SK-N-SH treated with all-trans-retinoic acid at 6 μM for 48 hours (cell line): ENCODE measurements around the gene KCNJ18.
"Not testable (repeated sequence)": the region's sequence is repeated elsewhere in the genome, so short reads cannot be mapped to it uniquely, and the experiment has no call there.

Experiments used
- ATAC-seq: fragments of 200-7000 bp; cut with Tn5 transposase; 3 replicates; pipeline ENCODE4 v1.9.1; 2020; ENCODE audit warnings: mild to moderate bottlenecking, moderate library complexity
- BACH2 ChIP-seq: fragments of 250-450 bp; sonication (Bioruptor Pico); IDR thresholded peaks from 2 replicates; pipeline ENCODE4 v1.9.0; 2021; ENCODE audit warnings: mild to moderate bottlenecking, borderline replicate concordance
- CSDC2 ChIP-seq: fragments of 250-450 bp; sonication (Bioruptor Pico); IDR thresholded peaks from 2 replicates; pipeline ENCODE4 v1.5.0; 2020; ENCODE audit warnings: mild to moderate bottlenecking, moderate library complexity
- ESRRG ChIP-seq: fragments of 250-450 bp; sonication (Bioruptor Pico); IDR thresholded peaks from 2 replicates; pipeline ENCODE4 v1.6.1; 2021; ENCODE audit warnings: mild to moderate bottlenecking
- ISL1 ChIP-seq: fragments of 250-450 bp; sonication (Bioruptor Pico); IDR thresholded peaks from 2 replicates; pipeline ENCODE4 v2.1.2; 2022; ENCODE audit warnings: mild to moderate bottlenecking, moderate library complexity
- PATZ1 ChIP-seq: fragments of 250-450 bp; sonication (Bioruptor Pico); IDR thresholded peaks from 2 replicates; pipeline ENCODE4 v1.8.0; 2020; ENCODE audit warnings: mild to moderate bottlenecking, moderate library complexity, borderline replicate concordance
- PPARA ChIP-seq: fragments of 250-450 bp; sonication (Bioruptor Pico); IDR thresholded peaks from 2 replicates; pipeline ENCODE4 v1.5.0; 2020; ENCODE audit warnings: mild to moderate bottlenecking, borderline replicate concordance
- RARB ChIP-seq: fragments of 250-450 bp; sonication (Bioruptor Pico); IDR thresholded peaks from 2 replicates; pipeline ENCODE4 v1.8.0; 2021; ENCODE audit warnings: mild to moderate bottlenecking, moderate library complexity
- SNAI2 ChIP-seq: fragments of 250-450 bp; sonication (Bioruptor Pico); IDR thresholded peaks from 2 replicates; pipeline ENCODE4 v1.5.0; 2020; ENCODE audit warnings: mild to moderate bottlenecking, moderate library complexity
- TCF4 ChIP-seq: fragments of 250-450 bp; sonication (Bioruptor Pico); IDR thresholded peaks from 2 replicates; pipeline ENCODE4 v1.8.0; 2021; ENCODE audit warnings: mild to moderate bottlenecking, moderate library complexity, borderline replicate concordance
- TSHZ2 ChIP-seq: fragments of 250-450 bp; sonication (Bioruptor Pico); IDR thresholded peaks from 2 replicates; pipeline ENCODE4 v1.5.0; 2020; ENCODE audit warnings: mild to moderate bottlenecking, moderate library complexity
- ZFP3 ChIP-seq: fragments of 250-450 bp; sonication (Bioruptor Pico); IDR thresholded peaks from 2 replicates; pipeline ENCODE4 v1.5.0; 2020; ENCODE audit warnings: mild to moderate bottlenecking, moderate library complexity
- ZNF565 ChIP-seq: fragments of 450-650 bp; formaldehyde crosslinking; conservative IDR thresholded peaks from 2 replicates; pipeline ENCODE4 v1.5.0; 2020; ENCODE audit warnings: low read depth, mild to moderate bottlenecking, moderate library complexity

KCNJ18 gene

DNA sequence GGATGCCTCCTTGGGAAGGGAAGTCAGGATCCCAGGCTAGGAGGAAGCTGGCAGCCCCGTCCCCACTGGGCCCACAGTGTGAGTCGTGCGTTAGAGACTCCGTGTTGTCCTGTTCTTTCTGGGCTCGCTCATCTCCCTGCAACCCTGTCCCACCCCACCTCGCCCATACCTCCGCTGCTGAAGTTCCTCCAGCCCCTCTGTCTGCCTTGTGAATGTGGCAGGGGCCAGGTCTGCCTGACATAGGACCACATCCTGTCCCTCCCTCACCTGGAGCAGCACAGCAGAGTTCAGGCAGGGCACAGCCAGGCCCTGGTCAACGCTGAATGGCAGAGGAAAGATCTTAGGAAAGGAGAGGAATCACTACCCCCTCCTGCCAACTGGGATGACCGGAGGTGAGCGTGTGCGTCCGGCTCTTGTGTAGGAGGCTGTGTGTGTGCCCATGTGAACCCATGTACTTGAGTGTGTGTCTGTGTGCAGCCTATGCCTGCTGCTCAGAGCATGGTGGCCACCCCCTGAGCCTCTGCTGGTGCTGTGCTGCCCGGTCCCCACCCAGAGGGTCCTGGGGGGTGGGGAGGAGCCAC is 12.8 kb downstream of the KCNJ18 start:
- TF ChIP-seq ISL1 (no peak), ZFP3 (CRISPR knock-in tag) (no peak)
- ATAC-seq: peak; percentile 8; the same call in 1 of the 3 replicates

- not testable (repeated sequence) for ATAC-seq
These were observed 13.4 kb downstream of the KCNJ18 start for GRCh38 chr17:21705746-21706145.

GRCh38 chr17:21706546-21706945 is 14.2 kb downstream of the KCNJ18 start:
- not testable (repeated sequence) for ATAC-seq

DNA sequence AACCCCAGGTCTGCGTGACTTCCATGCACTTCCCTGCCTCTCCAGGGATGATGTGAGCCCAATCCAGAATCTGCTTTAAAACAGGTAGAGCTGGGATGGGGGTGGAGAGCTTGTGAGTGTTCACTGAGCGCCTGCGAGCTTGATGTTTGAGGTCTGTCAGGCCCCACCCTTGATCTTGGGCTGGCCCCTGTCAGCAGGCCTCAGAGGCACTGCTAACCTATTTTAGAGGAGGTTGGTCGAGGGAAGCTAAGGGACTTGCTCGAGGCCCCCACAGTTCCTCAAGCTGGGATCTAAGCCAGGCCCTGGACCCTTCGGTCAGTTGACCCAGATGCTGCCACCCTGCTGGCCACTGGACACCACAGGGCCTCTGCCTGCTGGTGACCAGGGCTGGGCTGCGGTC is 14.8 kb downstream of the KCNJ18 start:
- not testable (repeated sequence) for ATAC-seq

DNA sequence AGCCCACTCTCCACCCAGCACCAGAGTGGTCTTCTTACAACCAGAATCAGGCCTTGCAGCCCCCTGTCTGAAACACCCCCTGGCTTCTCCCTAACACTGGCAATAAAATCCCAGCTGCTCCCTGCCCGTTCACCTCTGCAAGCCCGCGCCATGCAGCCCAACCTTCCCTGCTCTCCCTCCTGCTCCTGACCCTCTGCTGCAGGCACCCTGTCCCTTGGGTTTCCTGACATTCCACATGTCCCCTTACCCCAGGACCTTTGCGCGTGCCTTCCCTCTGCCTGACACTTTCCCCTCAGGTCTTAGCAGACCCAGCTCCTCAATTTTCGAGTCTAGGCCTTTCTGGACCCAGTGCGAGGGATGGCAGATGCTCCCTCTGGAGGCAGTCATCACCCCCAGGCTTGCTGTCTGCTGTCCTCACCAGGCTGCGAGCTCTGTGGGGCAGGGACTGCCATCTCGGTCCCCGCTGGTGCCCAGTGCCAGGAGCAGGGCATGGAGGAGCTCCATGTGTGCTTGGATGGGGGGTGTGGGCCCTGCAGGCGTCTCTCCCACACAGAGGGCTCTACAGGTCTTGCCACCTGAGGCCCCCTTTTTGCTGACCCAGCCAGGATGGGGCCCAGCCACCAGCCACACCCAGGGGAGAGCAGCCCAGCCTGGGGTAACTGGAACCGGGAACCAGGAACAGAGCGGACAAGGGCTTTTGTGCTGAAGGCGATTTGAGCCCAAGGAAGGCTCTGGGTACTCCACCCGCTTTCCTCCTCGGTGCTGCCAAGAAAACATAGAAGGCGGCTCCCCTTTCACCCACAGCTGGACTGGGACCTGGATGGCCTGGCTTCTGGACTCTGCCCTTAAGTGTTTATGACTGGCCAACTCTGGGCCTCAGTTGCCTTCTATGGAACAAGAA is 15.6 kb downstream of the KCNJ18 start:
- ATAC-seq: not testable (repeated sequence)

DNA sequence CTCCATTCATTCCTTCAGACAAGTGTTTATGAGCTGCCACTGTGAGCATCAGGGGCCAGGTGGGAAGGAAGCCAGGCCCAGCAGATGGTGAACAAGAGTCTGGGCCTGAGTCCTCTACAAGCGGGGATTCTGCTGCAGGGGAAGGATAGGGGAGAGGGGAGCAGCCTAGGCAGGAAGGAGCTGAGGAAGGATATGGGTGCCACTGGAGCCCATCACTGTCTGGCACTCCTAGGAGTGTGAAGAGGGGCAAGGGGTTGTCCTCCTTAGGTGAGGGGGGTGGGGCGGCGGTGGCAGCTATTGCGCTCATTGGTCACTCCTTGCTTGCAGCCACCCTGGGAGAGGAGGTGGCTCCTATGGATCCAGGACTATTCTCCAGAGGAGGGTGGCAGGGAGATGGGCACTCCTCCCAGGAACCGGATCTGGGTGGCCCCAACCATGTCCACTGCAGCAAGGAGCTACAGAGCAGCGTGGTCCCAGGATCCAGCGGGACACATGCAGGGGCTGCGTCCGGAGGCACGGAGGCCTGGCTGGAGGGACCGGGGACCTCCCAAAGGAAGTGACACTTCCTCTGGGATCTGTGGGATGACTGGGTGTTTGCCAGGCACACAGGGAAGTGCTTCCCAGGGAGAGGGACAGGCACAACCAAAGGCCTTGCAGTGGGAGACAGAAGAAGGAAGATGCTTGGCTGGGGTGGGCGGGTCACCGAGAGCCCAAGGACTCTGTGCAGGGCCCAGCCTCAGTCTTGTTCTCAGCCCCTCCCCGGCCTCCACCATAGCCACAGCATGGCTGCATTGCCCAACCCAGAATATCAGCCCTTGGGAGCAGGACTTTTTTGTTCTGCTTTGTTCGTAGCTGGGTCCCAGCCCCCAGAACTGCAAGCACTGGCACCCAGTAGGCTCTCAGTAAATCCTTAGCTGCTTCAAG is 16.6 kb downstream of the KCNJ18 start:
- not testable (repeated sequence) for ATAC-seq

DNA sequence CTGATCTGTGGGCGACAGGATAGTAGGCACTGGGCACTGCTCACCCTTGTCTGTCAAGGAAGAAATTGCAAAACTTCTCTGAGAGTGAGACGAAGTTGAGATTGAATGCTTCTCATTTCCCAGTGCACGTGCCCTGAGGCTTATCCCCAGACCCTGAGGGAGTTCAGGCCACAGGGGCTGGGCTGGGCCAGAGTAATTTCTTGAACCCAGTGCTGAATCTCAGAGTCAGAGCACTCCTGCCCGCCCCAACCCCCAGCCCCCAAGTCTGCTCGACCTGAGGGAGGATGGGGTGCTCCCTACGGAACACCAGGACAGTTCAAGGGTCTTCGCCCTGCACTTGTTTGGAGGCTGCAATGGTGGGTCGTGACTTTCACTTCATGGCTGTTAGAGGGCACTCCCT is 17.7 kb downstream of the KCNJ18 start:
- ATAC-seq: not testable (repeated sequence)

DNA sequence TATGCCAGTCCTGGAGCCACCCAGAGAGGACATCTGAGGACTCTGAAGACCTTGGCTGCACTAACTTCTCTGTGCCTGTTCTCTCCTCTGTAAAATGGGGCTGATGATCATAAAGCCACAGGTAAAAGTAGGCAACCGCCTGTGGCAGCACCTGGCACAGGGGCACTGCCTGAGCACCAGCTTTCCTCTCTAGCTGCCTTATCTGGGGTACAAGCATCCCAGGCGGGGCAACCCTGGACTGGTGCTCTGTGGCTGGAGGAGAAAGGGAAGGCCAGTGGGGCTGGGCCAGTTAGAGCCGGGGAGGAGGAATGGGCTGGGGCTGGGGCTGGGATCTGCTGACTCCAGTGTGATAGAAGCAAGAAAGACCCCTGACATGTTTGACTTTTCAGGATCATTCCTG is 18.2 kb downstream of the KCNJ18 start:
- ATAC-seq: not testable (repeated sequence)

GRCh38 chr17:21711182-21711581 is 18.9 kb downstream of the KCNJ18 start:
- TF ChIP-seq BACH2: no peak
- no peak for TF ChIP-seq RARB (CRISPR knock-in tag)
- TF ChIP-seq TCF4 (CRISPR knock-in tag): no peak
- no peak for TF ChIP-seq PPARA
- no peak for TF ChIP-seq PATZ1 (CRISPR knock-in tag)
- no peak for TF ChIP-seq CSDC2 (CRISPR knock-in tag)
- TF ChIP-seq ISL1: no peak
- TF ChIP-seq TSHZ2 (CRISPR knock-in tag): no peak
- TF ChIP-seq ZNF565 (CRISPR knock-in tag): no peak
- TF ChIP-seq ESRRG (CRISPR knock-in tag): no peak
- TF ChIP-seq SNAI2 (CRISPR knock-in tag): no peak
- no peak for ATAC-seq

- not testable (repeated sequence) for ATAC-seq
These were observed 20.7 kb downstream of the KCNJ18 start for GRCh38 chr17:21713020-21713419.

- ATAC-seq: not testable (repeated sequence)
These were observed 21.3 kb downstream of the KCNJ18 start for GRCh38 chr17:21713631-21714030.

DNA sequence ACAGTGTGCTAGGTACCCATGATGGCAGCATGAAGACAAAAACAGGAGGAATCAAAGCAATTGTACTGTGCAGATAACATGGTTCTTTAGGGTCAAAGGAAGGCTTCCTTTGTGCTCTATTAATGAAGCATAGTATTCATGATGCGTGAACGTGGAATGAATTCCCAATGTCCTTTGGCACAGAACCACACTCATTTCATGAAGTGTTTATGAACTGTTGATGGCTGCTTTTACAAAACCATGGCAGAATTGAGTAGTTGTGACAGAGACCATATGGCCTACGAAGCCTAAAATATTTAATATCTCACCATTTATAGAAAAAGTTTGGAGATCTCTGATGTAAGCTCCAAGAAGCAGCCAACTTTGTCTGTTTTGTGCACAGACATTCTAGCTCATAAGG is 22.4 kb downstream of the KCNJ18 start:
- ATAC-seq: not testable (repeated sequence)

- ATAC-seq: peak; percentile 85
These were observed 23.6 kb downstream of the KCNJ18 start for GRCh38 chr17:21715877-21716276.

GRCh38 chr17:21718971-21719370 is 26.6 kb downstream of the KCNJ18 start:
- not testable (repeated sequence) for ATAC-seq
